Neural progenitor cell (in vitro differentiated cells): ENCODE data around the gene KDM2A. TPM values are rescaled to one million over a fixed set of nuclear protein-coding genes. Genes with fewer than 3 reads are reported as not detected.

Experiments
- DNase-seq: peaks from one replicate; pipeline ENCODE4 v3.0.0-alpha.2; 2016; ENCODE audit warnings: low spot score
- H2AFZ ChIP-seq: fragments of 200-600 bp; sonication (generic); replicated peaks from 2 replicates; pipeline ENCODE4 v1.6.1; 2016; ENCODE audit warnings: antibody characterized with exemption
- H3F3A ChIP-seq: fragments of 200-600 bp; sonication (generic); 2 replicates; pipeline ENCODE4 v1.6.1; 2016; ENCODE audit warnings: antibody characterized with exemption, low read depth
- H3K27ac ChIP-seq: fragments of 200-600 bp; sonication (generic); 2 replicates; pipeline ENCODE4 v1.5.1; 2016; ENCODE audit warnings: mild to moderate bottlenecking
- H3K27me3 ChIP-seq: fragments of 200-600 bp; sonication (generic); 2 replicates; pipeline ENCODE4 v1.6.1; 2016; ENCODE audit warnings: mild to moderate bottlenecking, moderate library complexity
- H3K36me3 ChIP-seq: fragments of 200-600 bp; sonication (generic); 2 replicates; pipeline ENCODE4 v1.5.1; 2016
- H3K4me1 ChIP-seq: fragments of 200-600 bp; sonication (generic); 2 replicates; pipeline ENCODE4 v1.6.1; 2016; ENCODE audit warnings: mixed run types
- H3K4me2 ChIP-seq: fragments of 200-600 bp; sonication (generic); 2 replicates; pipeline ENCODE4 v1.6.1; 2016
- H3K4me3 ChIP-seq: fragments of 200-600 bp; sonication (generic); 2 replicates; pipeline ENCODE4 v1.5.1; 2016
- H3K79me2 ChIP-seq: fragments of 200-600 bp; sonication (generic); 2 replicates; pipeline ENCODE4 v1.6.1; 2016; ENCODE audit warnings: low read depth
- H3K9ac ChIP-seq: fragments of 200-600 bp; sonication (generic); 2 replicates; pipeline ENCODE4 v1.6.1; 2016
- H3K9me3 ChIP-seq: fragments of 200-600 bp; sonication (generic); 2 replicates; pipeline ENCODE4 v1.5.1; 2016; ENCODE audit warnings: low read depth
- H4K20me1 ChIP-seq: fragments of 200-600 bp; sonication (generic); 2 replicates; pipeline ENCODE4 v1.6.1; 2016; ENCODE audit warnings: low read depth
- H3K27ac Mint-ChIP-seq: 3 replicates; pipeline ENCODE4 v1.8.0; 2021; ENCODE audit warnings: mixed read lengths
- H3K27me3 Mint-ChIP-seq: 2 replicates; pipeline ENCODE4 v1.8.0; 2022; ENCODE audit warnings: low read depth, mild to moderate bottlenecking, inconsistent platforms, moderate library complexity, mixed read lengths; ENCODE audit not compliant: insufficient read depth
- H3K36me3 Mint-ChIP-seq: 3 replicates; pipeline ENCODE4 v1.8.0; 2021; ENCODE audit warnings: mixed read lengths
- H3K4me1 Mint-ChIP-seq: 3 replicates; pipeline ENCODE4 v1.8.0; 2021; ENCODE audit warnings: mixed read lengths
- H3K4me3 Mint-ChIP-seq: 3 replicates; pipeline ENCODE4 v1.8.0; 2021; ENCODE audit warnings: mild to moderate bottlenecking, moderate library complexity, mixed read lengths
- H3K9me3 Mint-ChIP-seq: 3 replicates; pipeline ENCODE4 v1.8.0; 2020; ENCODE audit warnings: mixed read lengths
- CTCF ChIP-seq: fragments of 200-600 bp; sonication (generic); IDR thresholded peaks from 2 replicates; pipeline ENCODE4 v1.5.1; 2017; ENCODE audit warnings: antibody characterized with exemption, mild to moderate bottlenecking
- EZH2 ChIP-seq: fragments of 200-600 bp; sonication (generic); IDR thresholded peaks from 2 replicates; pipeline ENCODE4 v1.6.1; 2017; ENCODE audit warnings: antibody characterized with exemption, mild to moderate bottlenecking, moderate library complexity
- EZH2phosphoT487 ChIP-seq: fragments of 200-600 bp; sonication (generic); IDR thresholded peaks from 2 replicates; pipeline ENCODE4 v1.6.1; 2017; ENCODE audit warnings: antibody characterized with exemption
- total RNA-seq: library from RNA; depleted of rRNA; stranded (reverse); fragments of >200 nt; gene quantifications from 2 replicates; pipeline ENCODE4 v1.2.3, GENCODE V29; 2015; ENCODE audit warnings: low replicate concordance

The KDM2A gene
- total RNA-seq, 1 donor from 2014 or later: 49.5 TPM

DNA sequence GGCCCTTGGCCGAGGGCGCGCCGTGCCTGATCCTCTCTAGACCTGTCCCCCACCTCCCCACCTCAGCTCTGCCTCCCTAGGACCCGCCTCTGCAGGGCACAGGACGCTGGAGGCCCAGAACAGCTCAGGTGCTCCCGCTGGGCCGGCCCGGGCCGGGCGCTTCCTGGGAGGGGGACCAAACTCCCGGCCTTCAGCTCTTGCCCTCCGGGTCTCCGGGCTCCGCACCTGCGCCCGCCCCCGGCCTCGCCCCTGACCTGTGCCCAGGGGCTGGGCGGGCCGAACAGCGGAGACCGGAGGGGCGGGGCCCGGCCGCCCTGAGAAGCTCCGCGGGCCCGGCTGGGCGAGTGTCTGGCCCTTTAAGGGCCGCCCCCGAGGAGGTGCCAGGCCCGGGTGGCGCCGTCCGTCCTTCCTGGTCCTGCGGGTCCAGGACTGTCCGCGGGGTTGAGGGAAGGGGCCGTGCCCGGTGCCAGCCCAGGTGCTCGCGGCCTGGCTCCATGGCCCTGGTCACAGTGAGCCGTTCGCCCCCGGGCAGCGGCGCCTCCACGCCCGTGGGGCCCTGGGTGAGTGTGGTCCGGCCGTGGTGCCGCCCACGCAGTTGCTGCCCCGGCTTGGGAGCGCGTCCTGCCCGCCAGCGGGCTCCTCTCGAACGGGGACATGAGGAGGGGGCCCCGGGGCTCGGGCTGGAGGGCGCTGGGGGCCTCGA lies 184.2 kb downstream of the KDM2A start, which contains the start of gene SSH3:
TSS of gene SSH3 (plus strand) at position 399 of the 703 bp plus-strand sequence. CDS start at position 495, 96 bp downstream.
- Mint-ChIP-seq H3K27ac (no peak within 1 kb of the TSS), H3K27me3 (peaks cover 7% of the 10 kb centered on the region), H3K36me3 (peaks cover 10% of the 10 kb centered on the region), H3K4me1 (peaks cover 8% of the 10 kb centered on the region), H3K9me3 (no peaks in the 10 kb centered on the region), H3K4me3 (peak within 1 kb of the TSS; percentile 74)
- Histone ChIP-seq H3K27me3 (peaks cover 16% of the 10 kb centered on the region), H3F3A (peaks cover 27% of the 10 kb centered on the region), H3K4me3 (peak within 1 kb of the TSS; percentile 65), H3K4me2 (peak within 1 kb of the TSS; percentile 91), H3K36me3 (no peaks in the 10 kb centered on the region), H3K9ac (no peak within 1 kb of the TSS), H3K79me2 (no peaks in the 10 kb centered on the region), H2AFZ (peak within 1 kb of the TSS; percentile 53), H3K27ac (no peak within 1 kb of the TSS), H3K4me1 (peaks cover 12% of the 10 kb centered on the region), H3K9me3 (no peaks in the 10 kb centered on the region), H4K20me1 (peaks cover 14% of the 10 kb centered on the region)
- TF ChIP-seq EZH2phosphoT487: no peak
- no peak for TF ChIP-seq EZH2
- no peak for TF ChIP-seq CTCF
- peak; percentile 87 for DNase-seq

GRCh38 chr11:67303835-67304411 lies 184.9 kb downstream of the KDM2A start:
- H3K4me1 Mint-ChIP-seq: peaks cover 8% of the 10 kb centered on the region
- peaks cover 16% of the 10 kb centered on the region for H3K27me3 ChIP-seq
- no peak for TF ChIP-seq CTCF
- H3K4me2 ChIP-seq: peak overlapping the region; percentile 91
- no peaks in the 10 kb centered on the region for H3K9me3 ChIP-seq
- no peaks in the 10 kb centered on the region for H3K9me3 Mint-ChIP-seq
- no peak overlapping the region for H3K4me3 Mint-ChIP-seq
- H3K27ac Mint-ChIP-seq: no peak overlapping the region
- peak overlapping the region; percentile 53 for H2AFZ ChIP-seq
- H3F3A ChIP-seq: peaks cover 27% of the 10 kb centered on the region
- H3K36me3 ChIP-seq: no peaks in the 10 kb centered on the region
- H3K27me3 Mint-ChIP-seq: peaks cover 7% of the 10 kb centered on the region
- peaks cover 6% of the 10 kb centered on the region for H3K36me3 Mint-ChIP-seq
- peak; percentile 51 for DNase-seq
- H3K79me2 ChIP-seq: no peaks in the 10 kb centered on the region
- H3K27ac ChIP-seq: no peak overlapping the region
- H3K4me1 ChIP-seq: peaks cover 12% of the 10 kb centered on the region
- no peak overlapping the region for H3K9ac ChIP-seq
- H4K20me1 ChIP-seq: peaks cover 14% of the 10 kb centered on the region
- H3K4me3 ChIP-seq: peak overlapping the region; percentile 65

GRCh38 chr11:67304511-67305113 lies 185.5 kb downstream of the KDM2A start:
- Mint-ChIP-seq H3K27ac (no peak overlapping the region), H3K4me1 (peaks cover 8% of the 10 kb centered on the region), H3K4me3 (peak overlapping the region; percentile 61), H3K27me3 (peaks cover 7% of the 10 kb centered on the region), H3K9me3 (no peaks in the 10 kb centered on the region), H3K36me3 (peaks cover 6% of the 10 kb centered on the region)
- no peak for DNase-seq
- Histone ChIP-seq H3K36me3 (no peaks in the 10 kb centered on the region), H4K20me1 (peaks cover 14% of the 10 kb centered on the region), H3K4me3 (peak overlapping the region; percentile 65), H2AFZ (no peak overlapping the region), H3F3A (peaks cover 27% of the 10 kb centered on the region), H3K27ac (no peak overlapping the region), H3K9me3 (no peaks in the 10 kb centered on the region), H3K9ac (no peak overlapping the region), H3K4me1 (peaks cover 12% of the 10 kb centered on the region), H3K79me2 (no peaks in the 10 kb centered on the region), H3K27me3 (peaks cover 16% of the 10 kb centered on the region), H3K4me2 (peak overlapping the region; percentile 91)
- TF ChIP-seq EZH2phosphoT487 (no peak), CTCF (no peak), EZH2 (no peak)
